Activated CD8-positive, alpha-beta T cell treated with anti-CD3 and anti-CD28 coated beads, Interleukin-2, amount 10 ng/mL, durations not matched to agents 7 days and 5 days (primary cell): ENCODE measurements around the gene ETDB. TPM values are rescaled to one million over a fixed set of nuclear protein-coding genes. Genes with fewer than 3 reads are reported as not detected.
"Not testable (repeated sequence)": the region's sequence is repeated elsewhere in the genome, so short reads cannot be mapped to it uniquely, and the experiment has no call there.

Source experiments
- ATAC-seq: fragments of 150-1000 bp; cut with Tn5 transposase; one replicate; pipeline ENCODE4 v1.10.0; 2021; ENCODE audit warnings: moderate library complexity
- CTCF ChIA-PET: fragments of 350-600 bp; sonication (Branson Sonifier 250); formaldehyde crosslinking; loops from one replicate; lab custom pipeline; 2021; ENCODE audit warnings: antibody characterized with exemption; lab: Charles Lee
- POLR2A ChIA-PET: fragments of 350-600 bp; sonication (Branson Sonifier 250); formaldehyde crosslinking; loops from one replicate; lab custom pipeline; 2021; ENCODE audit warnings: antibody characterized with exemption; lab: Charles Lee
- DNase-seq: peaks from one replicate; pipeline ENCODE4 v3.0.0-alpha.2; 2020
- H3K27ac Mint-ChIP-seq: one replicate; pipeline ENCODE4 v1.8.0; 2021; ENCODE audit warnings: mild to moderate bottlenecking, mixed read lengths
- H3K27me3 Mint-ChIP-seq: one replicate; pipeline ENCODE4 v1.8.0; 2021; ENCODE audit warnings: low read depth, mixed read lengths
- H3K36me3 Mint-ChIP-seq: one replicate; pipeline ENCODE4 v1.8.0; 2021; ENCODE audit warnings: low read depth, mixed read lengths
- H3K4me1 Mint-ChIP-seq: one replicate; pipeline ENCODE4 v1.8.0; 2021; ENCODE audit warnings: low read depth, mixed read lengths
- H3K4me3 Mint-ChIP-seq: one replicate; pipeline ENCODE4 v1.8.0; 2021; ENCODE audit warnings: mild to moderate bottlenecking, mixed read lengths
- H3K9me3 Mint-ChIP-seq: one replicate; pipeline ENCODE4 v1.8.0; 2022; ENCODE audit warnings: mixed read lengths; ENCODE audit not compliant: insufficient read depth
- total RNA-seq, 2 experiments: library from RNA; stranded (reverse); gene quantifications; one replicate each; pipeline ENCODE4 v1.2.3, GENCODE V29; 2021

The ETDB gene
- total RNA-seq = not detected

DNA sequence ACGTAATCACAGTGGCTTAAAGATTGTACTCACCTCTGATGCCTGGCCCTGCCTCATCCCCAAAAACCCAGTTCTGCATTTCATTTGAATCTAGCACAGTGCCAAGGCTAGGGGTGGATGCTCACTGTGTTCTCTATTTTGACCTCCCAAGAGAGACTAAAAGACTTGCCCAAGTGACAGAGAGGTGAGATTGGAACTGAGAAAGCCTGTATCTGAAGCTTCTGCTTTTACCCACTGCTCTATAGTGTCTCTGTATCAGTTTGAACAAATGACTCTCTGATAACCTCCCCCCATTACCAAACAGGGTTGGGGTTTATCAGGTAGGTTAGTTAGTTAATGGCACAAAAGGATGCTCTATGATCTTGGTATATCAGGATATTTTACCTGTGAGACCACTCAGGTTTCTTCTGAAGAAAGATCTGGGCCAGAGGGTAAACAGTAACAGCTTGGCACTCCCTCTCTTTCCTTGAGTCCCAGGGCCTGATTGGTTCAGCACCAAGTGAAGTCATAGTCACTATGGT, at the start of gene ETDB:
TSS of gene ETDB (minus strand) at position 471 of the 521 bp plus-strand sequence. CDS start 1,265 bp downstream, outside the sequence.
- H3K36me3 Mint-ChIP-seq, H3K4me1 Mint-ChIP-seq, H3K9me3 Mint-ChIP-seq, POLR2A ChIA-PET, H3K4me3 Mint-ChIP-seq, DNase-seq, ATAC-seq, CTCF ChIA-PET, H3K27ac Mint-ChIP-seq, H3K27me3 Mint-ChIP-seq: not testable (repeated sequence)

GRCh38 chrX:135169534-135169933, 49.2 kb upstream of the ETDB start:
- H3K4me1 Mint-ChIP-seq, H3K27ac Mint-ChIP-seq, POLR2A ChIA-PET, H3K4me3 Mint-ChIP-seq, CTCF ChIA-PET, H3K9me3 Mint-ChIP-seq, H3K36me3 Mint-ChIP-seq, DNase-seq, ATAC-seq: not testable (repeated sequence)
- peaks cover 10% of the 10 kb centered on the region for H3K27me3 Mint-ChIP-seq

DNA sequence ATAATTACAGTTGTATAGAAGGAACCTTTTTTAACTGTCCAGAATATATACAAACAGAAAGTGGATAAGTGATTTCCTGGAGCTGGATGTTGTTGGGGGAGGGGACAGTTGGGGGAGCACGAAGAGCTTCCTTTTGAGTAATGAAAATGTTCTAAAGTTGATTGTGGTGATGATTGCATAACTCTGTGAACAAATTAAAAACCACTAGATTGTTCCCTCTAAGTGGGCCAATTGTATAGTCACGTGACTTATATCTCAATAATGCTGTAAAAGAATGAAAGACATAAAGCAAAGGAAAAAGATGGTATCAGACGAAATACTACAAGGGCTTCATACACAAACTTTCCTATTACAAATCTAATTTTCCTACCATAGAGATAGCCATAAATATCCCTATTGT, 48.2 kb upstream of the ETDB start:
- POLR2A ChIA-PET = no interaction called here
- ATAC-seq (no peak), DNase-seq (no peak)
- CTCF ChIA-PET = no interaction called here
- peaks cover 6% of the 10 kb centered on the region for H3K27me3 Mint-ChIP-seq
- H3K27ac Mint-ChIP-seq = no peak overlapping the region
- H3K4me3 Mint-ChIP-seq = no peak overlapping the region
- H3K4me1 Mint-ChIP-seq = no peaks in the 10 kb centered on the region
- H3K36me3 Mint-ChIP-seq = no peaks in the 10 kb centered on the region
- H3K9me3 Mint-ChIP-seq = no peaks in the 10 kb centered on the region

GRCh38 chrX:135154688-135155087, 34.4 kb upstream of the ETDB start:
- CTCF ChIA-PET, H3K27ac Mint-ChIP-seq, H3K4me1 Mint-ChIP-seq, DNase-seq, H3K36me3 Mint-ChIP-seq, ATAC-seq, POLR2A ChIA-PET, H3K4me3 Mint-ChIP-seq, H3K27me3 Mint-ChIP-seq, H3K9me3 Mint-ChIP-seq: not testable (repeated sequence)

DNA sequence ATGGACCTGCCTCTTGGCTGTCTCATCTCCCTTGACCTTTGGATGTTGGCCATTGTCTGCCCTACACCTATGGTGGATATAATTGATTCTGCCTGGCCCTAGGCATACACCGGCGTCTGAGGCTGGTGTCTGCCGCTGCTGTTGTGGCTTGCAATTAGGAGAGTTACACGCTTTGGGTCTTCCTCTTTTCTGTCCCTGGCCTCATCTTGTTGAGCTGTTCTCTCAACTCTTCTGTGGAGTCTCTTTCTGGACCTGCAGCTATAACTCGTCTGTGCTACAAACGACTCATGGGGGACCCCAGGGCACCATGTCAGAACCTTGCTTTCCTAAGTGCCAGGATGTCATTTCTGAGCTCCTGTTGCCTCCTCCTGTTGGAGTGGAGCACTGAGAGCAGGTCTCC, 5.8 kb upstream of the ETDB start:
- DNase-seq, POLR2A ChIA-PET, CTCF ChIA-PET, H3K27ac Mint-ChIP-seq, H3K4me1 Mint-ChIP-seq, H3K4me3 Mint-ChIP-seq, ATAC-seq, H3K27me3 Mint-ChIP-seq, H3K9me3 Mint-ChIP-seq, H3K36me3 Mint-ChIP-seq: not testable (repeated sequence)

- H3K9me3 Mint-ChIP-seq, CTCF ChIA-PET, DNase-seq, H3K36me3 Mint-ChIP-seq, H3K27me3 Mint-ChIP-seq, H3K4me3 Mint-ChIP-seq, H3K27ac Mint-ChIP-seq, POLR2A ChIA-PET, ATAC-seq, H3K4me1 Mint-ChIP-seq: not testable (repeated sequence)
These were observed 4.3 kb downstream of the ETDB start for GRCh38 chrX:135116064-135116463.

DNA sequence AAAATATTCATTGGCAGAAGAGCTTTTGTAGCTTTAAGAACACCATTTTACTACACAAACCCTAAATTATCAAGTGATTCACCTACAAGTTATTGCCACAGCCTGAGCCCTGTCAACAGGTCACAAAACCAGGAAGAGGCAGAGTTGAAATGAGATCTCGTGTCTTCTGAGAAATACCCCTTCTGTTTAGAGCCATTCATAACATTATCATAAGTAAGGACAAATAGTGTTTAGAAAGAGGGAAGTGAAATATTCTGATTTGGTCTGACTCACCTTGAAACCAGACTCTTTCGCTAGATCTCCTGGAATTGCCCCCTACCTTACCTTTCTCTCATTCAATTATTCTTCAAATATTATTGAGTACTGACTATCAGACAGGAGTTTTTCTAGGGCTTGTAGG, 5.9 kb downstream of the ETDB start:
- ATAC-seq = peak; percentile 36
- ChIA-PET POLR2A (no interaction called here), CTCF (interaction anchor here (0.8 kb wide), 1 partner anchor 71 kb away, joined by 3 read pairs; no protein-coding TSS in a partner anchor)
- DNase-seq = no peak
- H3K9me3 Mint-ChIP-seq = no peaks in the 10 kb centered on the region
- H3K4me3 Mint-ChIP-seq = no peak overlapping the region
- peaks cover 15% of the 10 kb centered on the region for H3K27me3 Mint-ChIP-seq
- no peaks in the 10 kb centered on the region for H3K4me1 Mint-ChIP-seq
- H3K27ac Mint-ChIP-seq = no peak overlapping the region
- no peaks in the 10 kb centered on the region for H3K36me3 Mint-ChIP-seq

GRCh38 chrX:135112743-135113142, 7.6 kb downstream of the ETDB start:
- H3K4me3 Mint-ChIP-seq = no peak overlapping the region
- POLR2A ChIA-PET = no interaction called here

DNA sequence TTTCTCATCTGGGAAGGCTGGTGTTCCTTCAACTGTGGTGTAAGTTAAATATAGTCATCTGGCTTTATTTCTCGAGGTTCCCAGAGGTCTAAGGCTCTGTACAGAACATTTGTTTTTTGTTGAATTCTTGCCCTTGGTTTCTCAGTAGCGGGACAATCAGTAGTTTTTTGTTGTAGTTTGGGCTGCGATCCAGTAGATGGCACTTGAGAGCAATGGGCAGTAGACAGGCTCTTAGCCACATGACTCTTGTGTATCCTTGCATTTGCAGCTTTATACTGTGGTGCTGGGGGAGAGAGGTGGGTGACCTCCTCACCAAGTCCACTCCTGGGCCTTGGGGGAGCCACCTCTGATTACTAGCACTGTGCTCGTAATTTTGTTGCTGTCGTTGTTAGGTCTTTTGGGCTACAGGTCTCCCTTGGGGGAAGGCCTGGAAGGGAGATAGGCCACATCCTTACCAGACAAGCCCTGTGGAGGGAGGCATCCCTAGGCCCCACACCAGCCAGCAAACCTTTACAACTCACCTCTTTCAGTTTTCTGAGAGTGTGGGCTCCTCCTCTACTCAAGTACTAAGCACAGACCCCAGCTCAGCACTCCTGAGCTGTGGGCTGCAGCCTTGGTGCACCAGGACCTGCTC, 8.1 kb downstream of the ETDB start:
- ChIA-PET POLR2A (no interaction called here), CTCF (interaction anchor here (1.8 to 2.3 kb wide), 2 partner anchors 74 to 183 kb away, joined by 4 to 22 read pairs; no protein-coding TSS in a partner anchor)
- no peaks in the 10 kb centered on the region for H3K36me3 Mint-ChIP-seq
- H3K27ac Mint-ChIP-seq = no peak overlapping the region
- peaks cover 29% of the 10 kb centered on the region for H3K27me3 Mint-ChIP-seq
- no peaks in the 10 kb centered on the region for H3K9me3 Mint-ChIP-seq
- H3K4me1 Mint-ChIP-seq = no peaks in the 10 kb centered on the region
- DNase-seq (peak; percentile 49), ATAC-seq (peak; percentile 51)
- no peak overlapping the region for H3K4me3 Mint-ChIP-seq

More at GRCh38 chrX:135112743-135113142, 7.6 kb downstream of the ETDB start:
- ATAC-seq (peak; percentile 15), DNase-seq (no peak)
- no peaks in the 10 kb centered on the region for H3K36me3 Mint-ChIP-seq
- CTCF ChIA-PET = interaction anchor here (1.8 to 2.3 kb wide), 2 partner anchors 74 to 183 kb away, joined by 4 to 22 read pairs; no protein-coding TSS in a partner anchor
- H3K27ac Mint-ChIP-seq = no peak overlapping the region
- H3K4me1 Mint-ChIP-seq = no peaks in the 10 kb centered on the region
- H3K9me3 Mint-ChIP-seq = no peaks in the 10 kb centered on the region
- H3K27me3 Mint-ChIP-seq = peaks cover 29% of the 10 kb centered on the region

DNA sequence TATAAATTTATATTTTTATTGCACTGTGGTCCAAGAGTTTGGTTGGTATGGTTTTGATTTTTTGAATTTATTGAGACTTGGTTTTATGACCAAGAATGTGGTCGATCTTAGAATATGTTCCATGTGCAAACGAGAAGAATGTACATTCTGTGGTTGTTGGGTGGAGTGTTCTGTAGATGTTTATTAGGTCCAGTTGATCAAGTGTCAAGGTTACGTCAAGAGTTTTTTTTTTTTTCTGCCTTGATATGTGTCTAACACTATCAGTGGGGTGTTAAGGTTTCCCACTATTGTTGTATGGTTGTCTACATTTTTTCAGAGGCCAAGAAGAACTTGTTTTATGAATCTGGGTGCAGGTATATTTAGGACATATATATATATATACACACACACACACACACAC, 10.8 kb downstream of the ETDB start:
- Mint-ChIP-seq H3K4me3 (no peak overlapping the region), H3K9me3 (no peaks in the 10 kb centered on the region), H3K27ac (no peak overlapping the region), H3K36me3 (no peaks in the 10 kb centered on the region), H3K27me3 (peaks cover 31% of the 10 kb centered on the region), H3K4me1 (no peaks in the 10 kb centered on the region)
- POLR2A ChIA-PET = no interaction called here
- no peak for ATAC-seq
- CTCF ChIA-PET = no interaction called here
- DNase-seq = no peak

- Mint-ChIP-seq H3K4me3 (no peak overlapping the region), H3K4me1 (peaks cover 8% of the 10 kb centered on the region), H3K27me3 (peaks cover 37% of the 10 kb centered on the region), H3K9me3 (no peaks in the 10 kb centered on the region), H3K27ac (no peak overlapping the region), H3K36me3 (no peaks in the 10 kb centered on the region)
- ChIA-PET CTCF (no interaction called here), POLR2A (no interaction called here)
- ATAC-seq = no peak
- DNase-seq = no peak
These were observed 20.9 kb downstream of the ETDB start for GRCh38 chrX:135099493-135099783.

- H3K36me3 Mint-ChIP-seq, CTCF ChIA-PET, H3K4me1 Mint-ChIP-seq, H3K9me3 Mint-ChIP-seq, DNase-seq, H3K27ac Mint-ChIP-seq, ATAC-seq, POLR2A ChIA-PET: not testable (repeated sequence)
- Mint-ChIP-seq H3K27me3 (peaks cover 24% of the 10 kb centered on the region), H3K4me3 (peak overlapping the region; percentile 54)
These were observed 23.1 kb downstream of the ETDB start for GRCh38 chrX:135097196-135097744.
